ENCODE data around the gene CRTC3. TPM values are rescaled to one million over a fixed set of nuclear protein-coding genes. Genes with fewer than 3 reads are reported as not detected.

The CRTC3 gene
- total and polyA plus RNA-seq, 2 of the 4 experiments (the other 2 are of a cell fraction): 4.7 to 14.8 TPM

- WGBS, 2 experiments (ENCODE audit: extremely low coverage in 2 of 2, insufficient read length in 1 of 2): no CpG with 5 or more reads among the region's 3 CpGs
- dilution Hi-C loops (cut with HindIII; ENCODE audit: low sequenced_read_pairs, unreplicated experiment): no loop called here
- POLR2A ChIA-PET (ENCODE audit: unreplicated experiment): no interaction called here
These were observed 49.5 kb downstream of the CRTC3 start for GRCh38 chr15:90579213-90579612.

More at GRCh38 chr15:90579213-90579612, 49.5 kb downstream of the CRTC3 start:
- Histone ChIP-seq H3K4ac (ENCODE audit: low read depth, low read length) (no peak overlapping the region), H2BK15ac (ENCODE audit: low read depth, low read length) (no peak overlapping the region), H4K5ac (ENCODE audit: low read depth, low read length) (no peak overlapping the region), H3K56ac (ENCODE audit: extremely low read depth, insufficient read depth, low read length) (no peak overlapping the region), H2AFZ (replicated peaks; ENCODE audit: low read length, poor library complexity) (no peak overlapping the region), H4K20me1 (ENCODE audit: insufficient read depth, low read length) (peaks cover 17% of the 10 kb centered on the region), H3K4me1 (ENCODE audit: control insufficient read depth, insufficient read depth, low read length) (peaks cover 4% of the 10 kb centered on the region), H3K36me3 (ENCODE audit: control insufficient read depth, insufficient read depth, low read length) (peaks cover 2% of the 10 kb centered on the region), H3K9me1 (ENCODE audit: insufficient read depth, low read length) (peaks cover 2% of the 10 kb centered on the region; the same call in 1 of the 2 replicates), H4K91ac (ENCODE audit: insufficient read depth, low read depth, low read length) (no peak overlapping the region), H3K4me2 (ENCODE audit: low read depth, low read length) (no peak overlapping the region), H3K4me3 (ENCODE audit: insufficient read depth, low read depth, low read length) (no peak overlapping the region), H3K79me1 (ENCODE audit: low read depth in 1 of 2, low read length in 2 of 2) (peaks cover 17 to 72% of the 10 kb centered on the region in 2 experiments), H3K27me3 (ENCODE audit: control insufficient read depth, insufficient read depth, low read length) (no peaks in the 10 kb centered on the region), H4K8ac (ENCODE audit: low read depth in 2 of 2, low read length in 2 of 2) (no peak overlapping the region), H2BK120ac (ENCODE audit: low read depth, low read length) (no peak overlapping the region), H3K9me3 (ENCODE audit: control insufficient read depth, insufficient read depth, low read length) (no peaks in the 10 kb centered on the region), H3K18ac (ENCODE audit: low read depth, low read length) (no peak overlapping the region), H2BK5ac (ENCODE audit: low read depth, low read length, poor library complexity, severe bottlenecking) (no peak overlapping the region), H2AK5ac (ENCODE audit: low read depth, low read length) (no peak overlapping the region), H2AK9ac (replicated peaks; ENCODE audit: low read depth, low read length, poor library complexity) (no peak overlapping the region), H3K14ac (replicated peaks; ENCODE audit: low read depth, low read length) (no peak overlapping the region; the same call in 1 of the 2 replicates), H3K23ac (ENCODE audit: low read depth, low read length) (no peak overlapping the region), H2BK20ac (ENCODE audit: low read depth, low read length) (no peak overlapping the region), H3K9ac (ENCODE audit: low read depth, low read length) (no peak overlapping the region), H3K27ac (ENCODE audit: insufficient read depth, low read length) (no peak overlapping the region)
- CTCF ChIA-PET: no interaction called here
- no TSS peak for BruUV-seq (replicated peaks)
- TF ChIP-seq RAD21 (IDR thresholded peaks at IDR 0.05; ENCODE audit: low read length): no peak
- no peak for TF ChIP-seq MAZ (IDR thresholded peaks at IDR 0.05; ENCODE audit: borderline replicate concordance, low read depth, low read length)
- no peak for TF ChIP-seq MXI1 (IDR thresholded peaks at IDR 0.05; ENCODE audit: borderline replicate concordance, low read depth, low read length)
- no peak for TF ChIP-seq SMC3 (IDR thresholded peaks at IDR 0.05; ENCODE audit: low read depth, low read length)
- no peak for TF ChIP-seq FOS (IDR thresholded peaks at IDR 0.05; ENCODE audit: low read depth, low read length)
- DNase-seq (no peak), ATAC-seq (ENCODE audit: low read depth) (no peak)
- intact Hi-C loops (cut with micrococcal nuclease) (no loop called here), in situ Hi-C loops (cut with MboI; ENCODE audit: low sequenced_read_pairs) (no loop called here)
